CD4-positive, alpha-beta T cell treated with Interleukin-17A for 4 hours (primary cell): ENCODE measurements around the gene ARHGEF40.

Experiments used
- DNase-seq: peaks from one replicate; pipeline ENCODE4 v3.0.0-alpha.2; 2020; ENCODE audit warnings: mixed read lengths

Gene ARHGEF40

DNA sequence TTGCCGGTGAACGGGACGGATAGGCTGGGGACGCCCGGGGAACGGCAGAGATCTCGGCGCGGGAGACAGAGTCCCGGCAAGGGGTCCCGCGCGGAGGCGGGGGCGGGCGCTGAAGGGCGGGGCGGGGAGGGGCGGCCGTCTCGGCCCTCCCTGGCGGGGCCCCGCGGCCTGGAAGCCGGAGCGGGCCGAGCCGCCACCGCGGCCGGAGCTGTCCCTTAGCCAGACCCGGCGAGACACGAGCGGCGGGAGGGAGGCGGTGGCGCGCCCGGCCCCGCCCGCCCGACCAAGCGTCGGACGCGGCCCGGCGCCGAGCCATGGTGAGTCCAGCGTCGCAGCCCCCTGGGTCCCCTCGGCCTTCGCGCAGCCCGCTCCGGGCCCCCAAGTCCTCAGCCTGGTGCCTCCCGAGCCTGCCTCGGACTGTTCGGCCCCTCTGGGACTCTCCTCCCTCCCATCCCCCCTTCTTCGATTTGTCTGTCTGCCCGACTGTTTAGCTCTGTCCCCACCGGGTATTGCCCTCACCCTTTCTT is at the start of gene ARHGEF40:
Gene ARHGEF40, plus strand, starts transcription at position 222 of the 527 bp plus-strand sequence. Its CDS starts 93 bp downstream, at position 315.
- DNase-seq: peak; percentile 51

DNA sequence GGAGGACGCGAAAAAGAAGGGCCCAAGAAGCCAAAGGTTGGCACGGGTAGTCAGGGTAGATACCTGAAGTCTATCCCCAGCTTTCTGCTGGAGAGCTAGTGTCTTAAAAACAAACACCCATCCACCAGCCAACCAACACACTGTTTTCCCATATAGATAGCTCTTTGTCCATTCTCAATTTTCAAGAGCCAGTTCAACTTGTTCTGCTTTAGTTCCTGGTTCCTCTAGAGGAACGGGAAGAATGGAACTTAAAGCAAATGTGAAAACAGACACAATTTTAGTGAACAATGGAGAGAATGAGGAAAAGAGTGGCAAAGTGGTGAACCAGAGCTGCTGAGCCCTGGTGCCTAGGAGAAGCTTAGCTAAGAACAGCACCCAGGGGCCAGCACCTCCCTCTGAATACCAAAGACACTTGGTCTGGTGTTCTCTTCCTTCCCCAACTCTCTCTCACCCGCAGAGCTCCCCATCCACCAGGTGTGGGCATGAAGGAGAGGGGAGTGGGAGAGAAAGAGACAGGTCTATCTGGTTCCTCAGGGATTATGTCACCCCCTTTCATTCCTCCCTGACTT is 49.0 kb upstream of the ARHGEF40 start:
- DNase-seq: no peak

DNA sequence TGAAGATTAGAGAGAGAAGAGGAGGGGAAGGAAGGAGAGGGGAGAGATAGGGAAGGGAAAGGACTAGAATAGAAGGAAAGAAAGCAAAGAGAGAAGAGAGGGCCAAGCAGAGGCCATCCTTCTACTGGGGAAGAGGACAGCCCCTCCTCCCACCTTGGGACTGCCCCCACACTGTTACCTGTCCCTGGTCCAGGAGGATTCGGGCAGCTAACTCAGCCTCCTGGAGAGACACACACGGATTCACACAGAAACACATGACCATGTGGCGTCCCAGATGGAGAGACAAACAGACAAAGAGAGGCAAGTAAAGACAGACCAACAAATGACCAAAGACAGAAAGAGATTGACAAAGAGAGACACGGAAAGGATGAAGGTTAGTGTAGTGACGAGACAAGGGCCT is 47.4 kb upstream of the ARHGEF40 start:
- DNase-seq: no peak

DNA sequence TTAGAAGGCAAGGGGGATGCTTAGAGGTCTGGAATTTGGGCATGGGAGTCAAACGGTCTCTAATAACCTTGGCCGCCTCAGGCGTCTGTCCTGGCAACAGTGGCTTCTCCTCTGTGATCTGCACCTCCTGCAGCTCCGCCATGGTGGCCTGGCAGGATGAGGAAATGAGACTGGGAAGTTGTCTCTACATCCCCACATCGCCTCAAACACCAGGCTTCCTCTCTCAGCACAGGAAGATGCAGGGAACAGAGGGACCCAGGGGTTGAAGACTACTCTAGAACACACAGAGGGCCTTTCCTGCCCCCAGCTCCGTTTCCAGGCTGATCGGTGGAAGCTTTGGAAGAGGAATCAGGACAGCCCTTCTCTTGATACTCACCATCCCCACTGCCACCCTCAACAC is 46.9 kb upstream of the ARHGEF40 start:
- DNase-seq: no peak

DNA sequence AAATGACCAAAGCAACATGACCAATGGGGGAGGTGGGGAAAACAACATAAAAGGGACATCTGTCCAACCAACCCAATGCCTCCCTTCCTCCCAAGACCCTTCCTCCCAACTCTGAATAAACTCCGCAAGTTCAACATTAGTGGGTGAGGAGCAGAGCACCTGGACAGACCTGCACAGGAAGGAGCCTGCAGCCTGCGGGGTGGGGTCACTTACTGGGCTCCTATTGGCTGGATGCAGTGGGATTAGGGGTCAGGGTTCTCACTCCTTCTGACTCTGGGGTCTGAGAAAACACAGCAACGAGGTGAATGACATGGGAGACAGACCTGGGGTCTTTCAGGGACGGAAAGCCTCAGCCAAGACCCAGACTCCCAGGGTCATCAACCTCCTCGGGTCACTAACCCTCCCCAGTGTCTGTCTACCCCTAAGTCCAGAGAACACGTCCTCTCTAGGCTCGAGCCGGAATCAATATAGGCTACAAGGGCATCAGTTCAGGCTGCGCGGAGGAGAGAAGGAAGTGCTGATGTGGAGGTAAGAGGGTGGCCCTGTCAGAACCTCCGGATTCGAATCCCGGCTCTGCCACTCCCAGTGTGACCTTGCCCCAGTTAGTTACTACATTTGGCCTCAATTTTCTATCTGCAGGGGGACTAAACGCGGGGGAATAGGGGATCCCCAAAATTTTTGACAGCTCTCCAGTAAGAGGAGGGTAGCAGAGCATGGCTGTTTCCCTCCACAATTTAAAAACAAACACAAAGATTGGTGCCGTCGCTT is 46.1 kb upstream of the ARHGEF40 start:
- peak; percentile 53 for DNase-seq

DNA sequence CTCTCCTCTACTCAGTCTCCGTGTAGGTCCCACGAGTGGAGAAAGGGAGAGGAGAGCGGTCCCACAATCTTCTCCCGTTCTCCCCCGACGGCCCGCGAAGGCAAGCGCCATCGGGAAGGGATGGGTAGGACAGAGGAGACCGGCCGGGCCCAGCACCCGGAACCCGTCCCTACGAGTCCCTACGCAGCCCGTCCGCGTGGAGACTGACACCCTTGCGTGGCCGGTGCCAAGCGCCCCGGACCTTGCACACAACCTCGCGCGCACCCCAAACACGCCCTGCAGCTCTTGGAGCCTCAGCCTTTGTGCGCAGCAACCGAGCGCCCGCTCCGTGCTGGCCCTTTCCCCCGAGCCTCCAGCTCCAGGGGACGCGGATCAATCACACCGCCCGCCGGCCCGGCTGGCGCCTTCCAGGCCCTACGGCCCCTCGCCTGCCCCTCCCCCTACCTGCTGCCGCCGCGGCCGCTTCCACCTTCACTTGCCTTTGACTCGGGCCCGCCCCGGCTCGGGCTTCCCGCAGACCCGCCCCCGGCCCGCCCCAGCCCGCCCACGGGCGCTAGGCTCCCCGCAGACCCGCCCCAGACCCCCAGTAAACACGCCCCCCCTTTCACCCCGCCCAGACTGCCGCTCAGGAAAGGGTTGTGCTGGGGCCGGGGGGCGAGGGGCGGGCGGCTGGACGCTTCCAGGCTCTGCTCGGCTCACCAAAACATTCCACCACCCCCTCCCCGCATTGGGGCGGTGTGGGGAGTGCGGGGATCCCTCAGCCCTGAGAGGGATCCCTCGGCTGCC is 45.3 kb upstream of the ARHGEF40 start, which contains the start of gene NDRG2:
Gene NDRG2, minus strand, starts transcription at position 477 of the 786 bp plus-strand sequence. CDS start 1,746 bp downstream, outside the sequence.
- peak; percentile 90 for DNase-seq

DNA sequence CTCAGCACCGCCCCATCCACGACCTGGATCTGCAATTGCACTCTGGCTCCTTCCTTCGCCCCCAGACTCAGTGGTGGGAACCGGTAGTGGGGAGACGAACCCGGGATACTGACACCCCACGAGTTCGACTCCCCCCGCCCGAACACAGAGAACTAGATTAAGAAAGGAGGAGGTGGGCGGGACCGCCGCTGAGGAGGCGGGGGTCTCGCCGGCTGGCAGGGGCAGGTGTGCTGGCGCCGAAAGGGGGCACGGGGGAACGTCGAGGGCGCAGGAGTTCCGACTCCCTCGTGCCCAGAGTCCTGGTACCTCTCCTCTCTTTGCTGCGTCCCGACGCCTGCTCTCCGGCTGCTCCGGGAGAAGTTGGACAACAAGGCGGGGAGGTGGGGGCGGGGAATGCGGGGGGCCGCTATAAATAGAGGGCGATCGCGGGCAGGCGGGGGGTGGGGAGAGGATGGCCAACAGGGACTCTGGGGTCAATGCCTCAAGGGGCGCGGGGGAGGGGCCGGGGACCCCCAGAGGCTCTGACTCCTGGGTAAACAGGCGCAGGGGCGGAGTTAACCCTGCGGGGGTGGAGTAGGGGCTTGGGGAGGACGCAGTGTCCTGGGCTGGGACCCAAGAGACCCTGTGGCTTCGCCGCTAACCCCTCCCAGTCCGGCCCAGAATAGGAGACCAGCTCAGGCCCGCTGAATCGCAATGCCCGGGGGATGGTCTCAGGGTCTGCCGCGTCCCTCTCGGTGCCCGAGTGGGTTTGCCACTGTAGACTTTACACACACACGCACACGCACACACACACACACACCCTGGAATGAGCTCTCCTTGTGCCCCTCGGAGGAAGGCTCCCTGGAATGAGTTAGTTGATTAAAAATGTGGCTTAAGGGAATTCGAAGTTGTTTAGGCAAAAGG is 44.5 kb upstream of the ARHGEF40 start:
- no peak for DNase-seq

DNA sequence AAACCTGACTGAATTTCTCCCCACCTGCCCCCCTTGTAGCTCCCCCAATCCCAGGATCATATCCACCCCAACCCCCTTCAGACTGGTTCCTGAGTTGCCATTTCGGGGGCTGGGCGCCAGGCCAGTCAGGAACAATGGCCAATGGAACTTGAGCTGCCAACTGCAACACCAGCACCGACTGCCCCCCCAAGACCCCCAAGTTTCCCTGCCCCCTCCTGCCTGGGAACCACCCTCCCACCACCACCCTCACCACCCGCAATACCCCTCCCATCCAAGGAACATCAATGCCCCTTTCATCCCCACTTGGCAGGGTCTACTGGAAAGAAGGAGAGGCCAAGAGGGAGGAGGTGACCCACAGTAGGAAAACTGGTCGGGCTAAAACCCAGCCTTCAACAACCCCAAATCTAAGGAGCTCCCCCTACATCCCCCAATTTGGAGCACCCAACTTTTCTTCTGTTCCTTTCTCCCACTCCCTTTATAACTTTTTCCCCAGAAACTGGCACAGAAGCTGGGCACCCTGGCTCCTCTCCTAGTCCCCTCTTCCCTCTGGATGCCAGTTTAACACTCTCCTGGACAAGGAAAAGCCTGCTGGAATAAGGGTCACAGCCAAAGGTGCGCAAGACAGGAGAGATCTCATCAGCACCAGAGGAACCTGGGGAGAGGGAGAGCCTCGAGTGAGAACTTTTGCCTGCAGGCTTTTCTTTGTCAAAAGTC is 43.7 kb upstream of the ARHGEF40 start:
- no peak for DNase-seq

DNA sequence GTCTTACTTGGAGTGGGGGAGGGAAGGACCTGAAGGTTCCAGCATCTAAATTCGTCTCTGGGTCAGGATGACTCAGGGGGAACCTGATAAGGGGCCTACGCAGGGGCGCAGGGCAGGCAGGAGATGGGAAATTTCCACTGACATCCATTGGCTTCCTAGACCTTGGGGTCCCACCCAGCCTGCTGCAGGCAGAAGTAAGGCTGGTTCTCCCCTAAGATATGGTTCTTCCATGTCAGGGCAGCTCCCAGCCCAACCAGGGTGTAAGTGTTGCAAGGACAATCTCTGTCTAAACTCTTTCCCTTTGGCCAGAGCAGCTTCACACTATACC is 43.2 kb upstream of the ARHGEF40 start:
- DNase-seq: no peak

DNA sequence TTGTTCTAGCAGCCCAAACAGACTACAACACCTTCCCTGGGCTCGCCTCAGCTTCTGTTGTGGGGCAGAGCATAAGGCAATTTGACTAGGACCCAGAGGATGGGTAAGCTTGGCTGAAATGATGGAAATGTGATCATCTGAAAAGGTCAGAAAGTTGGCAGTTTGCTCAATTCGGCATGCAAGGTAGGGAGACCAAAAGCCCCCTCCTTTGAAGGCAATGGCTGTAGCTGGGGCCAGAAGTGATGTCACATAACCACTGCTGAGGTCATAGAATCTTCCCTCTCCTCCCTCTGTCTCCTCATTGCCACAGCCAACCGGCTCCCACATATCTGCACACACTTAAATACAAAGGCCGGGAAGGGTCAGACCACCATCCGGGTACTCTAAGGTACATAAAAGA is 40.2 kb upstream of the ARHGEF40 start, which contains the start of gene TPPP2:
Gene TPPP2, plus strand, starts transcription at position 301 of the 400 bp plus-strand sequence. CDS start 365 bp downstream, outside the sequence.
- DNase-seq: no peak

DNA sequence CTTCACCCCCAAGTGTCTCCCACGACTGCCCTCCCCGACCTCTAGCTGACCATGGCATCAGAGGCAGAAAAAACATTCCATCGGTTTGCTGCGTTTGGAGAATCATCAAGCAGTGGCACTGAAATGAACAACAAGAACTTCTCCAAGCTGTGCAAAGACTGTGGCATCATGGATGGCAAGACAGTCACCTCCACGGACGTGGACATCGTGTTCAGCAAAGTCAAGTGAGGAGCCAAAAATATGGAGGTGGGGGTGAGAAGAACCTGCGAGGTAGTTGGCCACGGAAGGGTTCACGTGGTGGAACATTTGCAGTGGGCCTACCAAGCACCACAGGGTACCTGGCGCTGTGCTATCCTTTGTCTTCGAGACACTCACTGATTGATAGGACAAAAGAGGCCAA is 39.6 kb upstream of the ARHGEF40 start:
- no peak for DNase-seq

DNA sequence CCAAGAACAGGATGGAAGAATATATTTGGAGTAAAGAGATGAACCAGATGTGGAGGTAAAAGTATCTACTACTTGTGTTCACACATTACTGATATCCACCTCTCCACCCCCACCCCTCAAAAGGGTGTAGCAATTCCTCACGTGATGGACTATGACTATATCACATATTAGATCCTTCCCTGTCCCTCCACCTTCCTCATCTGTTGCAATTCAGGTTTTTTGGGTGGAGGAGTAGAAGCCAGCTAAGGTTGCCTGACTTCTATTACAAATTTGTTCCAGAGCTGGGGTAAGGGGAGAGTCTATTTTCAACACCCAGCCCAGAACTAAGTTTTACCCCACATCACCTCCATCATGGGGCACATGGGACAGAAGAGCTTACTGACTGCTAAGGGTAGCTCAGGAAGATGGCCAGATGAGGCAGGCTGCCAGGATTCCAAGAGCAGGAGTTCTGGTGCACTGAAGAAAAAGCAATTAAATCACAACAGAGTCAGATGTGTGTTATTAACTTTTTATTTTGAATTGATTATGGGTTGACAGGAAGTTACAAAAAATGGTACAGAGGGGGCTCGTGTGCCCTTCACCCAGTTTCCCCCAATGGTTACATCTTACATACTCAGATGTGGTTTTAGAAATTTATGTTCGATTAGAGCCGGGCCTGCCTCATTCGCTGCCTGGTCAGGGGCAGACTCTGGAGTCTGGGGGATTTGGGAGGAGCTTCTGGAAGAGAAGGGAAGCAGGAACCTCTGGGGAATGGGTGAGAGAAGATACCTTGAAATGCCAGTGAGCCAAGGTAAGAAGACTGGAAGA is 37.6 kb upstream of the ARHGEF40 start:
- DNase-seq: no peak

DNA sequence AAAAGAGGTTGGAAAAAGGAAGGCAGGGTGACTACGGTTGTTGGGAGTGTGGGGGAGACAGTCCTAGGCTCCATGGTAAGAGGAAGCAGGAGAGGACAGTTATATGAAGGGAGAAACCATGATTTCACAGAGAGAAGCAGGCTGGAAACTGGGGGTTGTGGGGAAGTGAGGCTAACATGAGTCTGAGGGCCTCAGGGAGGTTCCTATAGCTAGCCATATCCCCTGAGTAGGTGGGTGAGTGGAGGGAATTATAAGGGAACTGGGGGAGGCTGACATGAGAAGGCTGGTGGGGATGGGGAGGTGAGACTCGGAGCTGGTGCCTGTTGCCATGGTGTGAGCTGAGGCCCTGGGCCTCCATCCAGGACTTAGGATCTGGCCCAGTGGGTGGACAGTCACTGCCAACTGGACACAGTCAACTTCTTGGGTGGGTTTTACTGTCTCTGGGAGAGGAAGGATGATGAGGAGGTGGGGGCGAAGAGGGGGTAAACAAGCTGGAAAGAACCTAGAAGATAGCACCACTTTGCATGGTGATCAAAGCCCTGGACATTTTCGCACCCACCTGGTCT is 36.9 kb upstream of the ARHGEF40 start:
- no peak for DNase-seq

DNA sequence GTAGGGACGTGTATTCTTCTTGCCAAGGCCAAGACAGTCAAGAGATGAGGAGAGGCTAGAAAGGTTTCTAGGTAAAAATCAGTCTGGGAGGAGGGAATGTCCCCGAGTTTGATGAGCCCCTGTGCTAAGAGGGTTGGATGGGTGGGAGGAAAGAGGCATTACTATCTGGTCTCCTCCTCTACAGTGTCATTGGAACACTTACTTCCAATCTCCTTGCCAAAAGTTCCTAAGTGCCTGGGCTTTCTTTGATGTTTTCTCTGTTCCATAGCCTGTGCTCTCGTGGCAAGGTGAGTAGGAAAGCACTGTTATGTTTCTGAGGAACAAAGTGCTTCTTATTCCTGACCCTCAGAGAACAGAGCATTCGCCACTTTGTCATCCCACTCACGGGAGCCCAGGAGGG is 35.4 kb upstream of the ARHGEF40 start, which contains the start of gene RNASE13:
Gene RNASE13, minus strand, starts transcription at position 101 of the 400 bp plus-strand sequence. CDS start 519 bp downstream, outside the sequence.
- DNase-seq: no peak

DNA sequence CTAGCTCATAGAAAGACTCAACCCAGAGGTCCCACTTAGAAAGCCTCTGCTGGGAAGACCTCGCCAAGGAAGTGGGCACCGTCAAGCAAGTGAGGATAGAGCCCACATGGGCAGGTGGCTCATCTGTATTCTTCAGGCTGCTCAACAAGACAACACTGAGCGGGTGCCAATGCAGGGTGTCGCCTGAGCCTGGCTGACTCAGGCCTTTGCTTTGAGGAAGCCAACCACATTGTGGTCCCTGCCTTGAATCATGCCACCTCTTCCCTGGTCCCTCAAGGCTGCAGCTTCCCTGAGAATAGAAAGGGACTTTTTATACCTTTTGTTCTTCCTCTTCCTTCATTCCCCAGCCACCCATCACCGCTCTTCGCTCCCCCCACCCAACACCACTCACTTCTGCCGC is 33.4 kb upstream of the ARHGEF40 start:
- no peak for DNase-seq

DNA sequence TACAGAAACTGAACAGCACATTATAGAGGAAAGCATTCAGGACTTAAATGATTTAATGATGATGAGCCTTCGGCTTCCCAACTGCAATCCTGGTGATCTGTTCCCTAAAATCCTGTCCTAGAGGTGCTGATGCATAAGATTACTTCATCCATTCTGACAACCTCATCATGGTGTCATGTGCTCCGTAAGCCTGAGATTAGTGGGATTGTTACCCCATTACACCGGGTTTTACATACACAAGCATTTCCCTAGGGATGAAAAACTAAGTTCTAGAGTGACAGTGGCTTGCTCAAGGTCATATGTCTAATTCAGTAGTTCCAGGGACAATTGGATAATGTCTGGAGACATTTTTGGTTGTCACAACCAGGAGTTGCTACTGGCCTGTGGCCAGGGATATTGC is 32.9 kb upstream of the ARHGEF40 start:
- DNase-seq: no peak

DNA sequence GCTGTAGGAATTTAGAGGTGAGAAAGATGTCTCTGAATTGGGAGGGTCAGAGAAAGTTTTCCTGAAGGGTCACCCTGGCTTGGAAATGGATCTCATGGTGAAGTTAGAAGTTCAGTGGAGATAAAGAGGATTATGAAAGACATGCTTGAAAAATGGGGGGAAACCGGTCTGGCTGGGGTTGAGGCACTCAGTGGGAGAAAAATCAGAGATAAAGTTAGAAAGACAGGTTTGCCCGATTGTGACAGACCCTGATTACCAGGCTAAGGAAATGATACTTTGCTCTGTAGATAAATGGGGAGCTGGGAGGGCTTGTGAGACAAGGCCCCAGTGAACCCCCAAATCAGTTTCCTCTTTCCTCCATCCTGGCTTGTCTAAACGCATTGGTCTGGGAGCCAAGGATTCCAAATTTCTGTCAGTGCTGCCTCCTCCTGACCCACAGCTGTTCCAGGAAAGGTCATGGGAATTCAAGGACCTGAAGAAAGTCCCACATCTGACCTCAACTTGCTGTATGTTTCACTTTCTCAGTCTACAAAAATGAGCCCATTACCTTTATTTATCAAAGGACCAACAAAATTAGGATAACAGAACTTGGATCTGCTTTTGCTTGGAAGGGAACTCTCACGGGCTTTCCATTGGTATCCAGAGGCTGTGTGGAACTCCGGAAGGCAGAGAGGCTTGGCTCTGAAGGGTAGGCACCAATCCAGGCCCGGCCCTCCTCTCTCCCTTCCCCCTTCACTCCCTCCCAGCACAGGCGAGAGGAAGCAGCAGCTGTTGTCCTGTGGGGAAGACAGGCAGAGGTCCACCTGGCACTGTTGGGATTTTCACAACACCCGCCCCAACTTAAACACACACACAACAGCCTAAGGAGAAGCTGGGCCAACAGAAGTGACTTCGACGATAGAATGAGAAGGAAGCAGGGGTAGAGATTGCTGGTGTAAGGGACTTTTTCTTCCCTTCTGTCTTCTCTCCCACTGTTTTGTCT is 31.4 kb upstream of the ARHGEF40 start:
- DNase-seq: no peak

DNA sequence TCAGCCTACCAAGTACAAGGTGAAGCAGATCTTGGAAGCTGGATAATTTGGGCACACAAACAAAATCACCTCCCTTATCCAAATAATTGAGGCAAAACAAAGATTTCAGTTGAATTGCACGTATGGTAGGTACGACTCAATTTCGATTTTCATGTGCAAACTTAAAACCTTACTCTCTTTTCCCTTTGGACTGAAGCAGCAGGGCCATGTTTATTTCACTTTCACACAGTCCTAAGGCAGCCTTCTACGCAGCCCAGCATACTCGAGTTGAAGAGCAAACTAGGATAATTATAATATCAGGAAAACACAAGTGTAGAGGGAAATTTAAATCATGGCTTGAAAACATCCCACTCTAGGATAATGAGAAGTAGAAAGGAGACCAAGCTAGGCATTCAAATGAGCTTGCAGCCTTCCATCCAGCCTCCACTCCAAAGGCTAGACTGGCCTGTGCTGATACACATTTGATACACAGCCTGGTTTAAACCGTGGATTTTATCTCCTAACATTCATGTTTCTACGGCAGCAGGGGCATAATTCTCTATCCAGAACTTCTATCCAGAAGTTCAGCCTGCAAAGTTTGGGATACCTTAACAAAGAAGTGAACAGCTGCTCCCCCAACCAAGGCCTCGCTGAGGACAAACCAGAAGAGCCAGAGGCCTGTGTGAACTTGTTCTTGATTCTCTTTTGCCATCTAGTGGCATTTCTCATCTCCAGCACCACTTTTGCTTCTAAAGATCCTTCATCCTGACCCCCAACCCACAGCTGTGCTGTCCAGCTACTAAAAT is 30.3 kb upstream of the ARHGEF40 start:
- peak; percentile 48 for DNase-seq
